ENCODE measurements around the gene UBXN10.
"Not testable (repeated sequence)": the region's sequence is repeated elsewhere in the genome, so short reads cannot be mapped to it uniquely, and the experiment has no call there.

Gene UBXN10

DNA sequence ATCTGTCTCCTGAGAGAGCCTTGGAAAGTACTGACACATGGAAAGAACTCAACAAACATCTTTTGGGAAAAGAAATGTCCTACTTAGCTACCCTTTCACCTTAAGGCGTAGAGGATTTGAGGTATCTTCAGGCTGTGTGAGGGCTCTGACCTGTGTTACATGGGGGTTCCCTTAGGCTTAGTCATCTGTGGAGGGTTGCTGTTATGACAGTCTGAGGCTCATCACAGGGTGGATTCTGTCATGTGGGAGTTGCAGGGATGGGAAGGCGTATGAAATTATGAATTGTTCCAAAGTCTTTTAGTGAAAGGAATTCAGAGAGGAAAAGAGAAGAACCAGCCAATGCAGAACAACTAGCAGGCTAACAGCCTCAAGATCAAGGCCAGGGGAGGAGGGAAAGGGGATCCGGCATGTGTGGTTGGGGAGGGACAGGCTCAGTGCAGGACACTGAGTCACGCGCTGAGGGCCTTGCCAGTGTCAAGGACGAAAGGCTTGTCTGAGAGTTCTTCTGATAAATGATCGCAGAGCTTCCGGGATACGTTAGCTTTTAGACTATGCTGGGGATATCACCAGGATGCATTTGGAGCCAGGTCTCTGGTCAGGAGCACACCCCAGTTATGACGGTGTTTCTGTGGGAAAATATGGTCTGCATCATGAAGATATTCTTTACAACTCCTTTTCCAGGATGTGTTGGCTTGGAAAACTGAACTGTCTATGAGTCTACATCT lies 25.0 kb downstream of the UBXN10 start:
- no peak for DNase-seq

DNA sequence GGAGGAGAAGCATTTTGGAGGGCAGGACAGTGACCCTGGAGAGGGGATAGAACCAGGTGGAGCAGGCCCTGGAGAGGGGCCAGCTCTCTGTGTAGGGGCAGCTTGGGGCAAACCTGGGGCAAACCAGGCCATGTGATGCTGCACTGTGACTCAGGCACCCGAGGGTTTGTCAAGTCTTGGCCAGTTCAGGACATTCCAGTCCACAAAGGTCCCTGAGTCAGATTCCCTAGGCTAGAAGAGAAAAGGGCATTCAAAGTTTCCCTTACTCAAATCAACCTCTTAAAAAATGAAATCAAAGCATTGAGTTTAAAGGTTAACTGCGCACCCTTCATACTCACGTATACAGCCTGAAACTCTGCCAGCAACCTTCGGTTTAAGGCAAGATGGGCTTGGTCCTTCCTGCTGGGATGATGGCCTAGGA lies 25.6 kb downstream of the UBXN10 start:
- DNase-seq: no peak

DNA sequence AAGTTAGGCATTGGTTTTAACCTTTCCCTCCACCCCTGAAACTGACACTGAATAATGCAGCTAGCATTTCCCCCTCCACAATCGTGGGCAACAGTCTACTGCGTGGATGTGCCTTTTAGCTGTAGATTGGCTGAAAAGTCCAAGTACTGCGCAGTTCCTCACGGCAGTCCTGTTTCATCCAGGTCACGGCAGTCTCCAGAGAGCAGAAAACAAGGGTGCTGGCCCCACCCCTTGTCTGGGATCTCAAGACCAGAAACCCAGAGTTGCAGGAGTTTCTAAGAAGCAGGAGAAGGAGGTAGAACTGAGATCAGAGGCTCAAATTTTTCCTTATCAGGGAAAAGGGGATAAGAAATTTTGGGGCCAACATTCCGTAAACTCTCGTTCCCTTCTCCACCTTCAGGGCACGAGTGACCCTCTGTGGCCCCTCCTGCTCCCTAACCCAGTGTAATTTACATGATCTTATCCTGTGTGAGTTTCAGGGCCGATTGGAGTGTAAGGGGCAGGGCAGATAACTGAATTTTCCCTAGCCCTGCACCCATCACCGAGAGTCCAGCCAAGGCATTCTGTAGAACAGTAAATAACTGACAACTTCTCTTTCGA lies 26.3 kb downstream of the UBXN10 start:
- DNase-seq: no peak

DNA sequence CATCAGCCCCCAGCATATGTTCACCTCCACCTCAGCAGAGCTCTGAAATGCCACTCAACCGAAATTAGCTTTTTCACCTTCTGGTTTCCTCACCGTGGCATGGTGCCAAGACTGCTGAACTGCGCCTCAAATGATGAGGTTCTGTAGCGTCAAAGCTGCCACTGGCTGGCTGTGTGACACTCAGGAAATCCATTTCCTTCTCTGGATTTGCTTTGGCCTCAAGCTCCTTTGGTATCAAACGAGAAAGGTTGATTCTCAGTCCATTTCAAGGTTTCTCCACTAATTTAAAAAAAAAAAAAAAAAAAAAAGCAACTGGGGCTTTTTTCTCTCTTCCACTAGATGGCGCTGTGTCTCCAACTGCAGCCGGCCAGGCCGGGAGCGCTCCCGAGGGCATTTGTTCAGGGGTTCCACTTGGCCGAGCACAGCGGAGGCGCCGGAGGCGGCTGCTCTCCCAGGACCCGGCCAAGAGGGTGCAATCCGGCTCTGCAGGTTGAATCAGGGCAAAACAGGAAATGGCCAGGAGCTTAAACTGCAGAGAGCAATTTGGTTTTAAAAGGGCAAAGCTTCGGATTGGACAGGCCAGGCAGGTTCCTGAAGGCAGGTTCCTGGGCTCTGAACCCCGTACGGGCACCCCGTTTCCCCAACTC lies 26.9 kb downstream of the UBXN10 start:
- DNase-seq: peak; percentile 81

DNA sequence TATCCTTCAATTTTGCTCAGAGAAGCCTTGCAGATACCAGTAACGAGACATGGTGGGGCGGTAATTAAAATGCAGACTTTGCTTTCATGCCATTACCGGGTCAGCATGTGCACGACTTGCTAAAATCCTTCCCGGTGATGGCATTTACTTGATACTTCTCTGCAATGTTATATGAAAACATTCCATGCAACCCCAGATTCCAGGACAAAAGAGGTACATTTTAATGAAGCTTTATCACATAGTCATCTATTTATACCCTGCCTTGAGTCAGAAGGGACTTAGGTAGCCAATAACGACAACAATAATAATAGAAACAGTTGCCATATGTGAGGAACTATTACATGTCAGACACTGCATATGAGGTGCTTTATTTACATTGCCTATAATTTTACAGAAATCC lies 29.8 kb downstream of the UBXN10 start:
- DNase-seq: no peak

DNA sequence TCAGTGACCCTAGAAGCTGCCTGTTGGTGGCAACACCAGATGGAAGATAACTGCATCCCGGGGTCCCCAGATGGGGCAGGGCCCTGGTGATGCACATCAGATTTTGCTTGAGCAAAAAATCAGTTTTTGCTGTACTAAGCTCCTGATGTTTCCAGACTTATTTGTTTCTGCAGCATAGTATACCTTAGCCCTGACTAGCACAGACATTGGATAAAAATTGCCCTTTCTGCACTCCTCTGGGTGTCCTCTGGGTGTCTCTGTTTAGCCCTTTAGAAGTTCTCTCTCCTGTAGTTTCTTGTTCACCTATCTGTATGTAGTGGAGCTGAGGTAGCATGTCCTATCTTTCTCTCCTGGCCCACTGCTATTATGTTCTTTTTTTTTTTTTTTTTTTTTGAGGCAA lies 30.7 kb downstream of the UBXN10 start:
- peak; percentile 50 for DNase-seq

DNA sequence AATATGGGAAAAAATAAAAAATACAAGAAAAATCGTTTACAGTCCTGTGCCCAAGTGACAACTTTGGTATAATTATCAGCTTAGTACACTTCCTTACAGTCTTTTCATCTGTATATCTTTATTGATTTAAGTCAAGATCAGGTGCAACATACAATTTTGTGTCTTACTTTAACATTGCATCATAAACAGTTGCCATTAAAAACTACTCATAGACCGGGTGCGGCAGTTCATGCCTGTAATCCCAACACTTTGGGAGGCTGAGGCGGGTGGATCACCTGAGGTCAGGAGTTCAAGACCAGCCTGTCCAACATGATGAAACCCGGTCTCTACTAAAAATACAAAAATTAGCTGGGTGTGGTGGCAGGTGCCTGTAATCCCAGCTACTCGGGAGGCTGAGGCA lies 33.2 kb downstream of the UBXN10 start:
- not testable (repeated sequence) for DNase-seq

DNA sequence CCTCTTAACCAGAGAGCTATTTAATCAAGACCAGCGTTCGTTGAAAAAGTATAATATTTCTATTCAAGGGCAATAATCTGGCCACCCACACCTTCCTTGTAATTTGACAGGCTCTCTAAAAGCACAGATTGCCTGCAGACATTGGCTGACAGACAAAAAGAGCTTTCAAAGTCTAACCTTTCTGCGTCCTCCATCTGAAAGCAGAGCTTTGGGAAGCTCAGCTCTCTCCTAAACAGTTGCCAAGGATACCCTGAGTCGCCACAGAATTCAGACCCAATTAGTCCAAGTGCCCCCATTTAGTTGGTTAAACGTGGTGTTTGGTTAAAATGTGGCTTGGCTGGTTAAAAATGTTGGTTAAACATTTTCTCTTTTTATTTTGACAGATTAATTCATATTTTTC lies 34.1 kb downstream of the UBXN10 start:
- no peak for DNase-seq

DNA sequence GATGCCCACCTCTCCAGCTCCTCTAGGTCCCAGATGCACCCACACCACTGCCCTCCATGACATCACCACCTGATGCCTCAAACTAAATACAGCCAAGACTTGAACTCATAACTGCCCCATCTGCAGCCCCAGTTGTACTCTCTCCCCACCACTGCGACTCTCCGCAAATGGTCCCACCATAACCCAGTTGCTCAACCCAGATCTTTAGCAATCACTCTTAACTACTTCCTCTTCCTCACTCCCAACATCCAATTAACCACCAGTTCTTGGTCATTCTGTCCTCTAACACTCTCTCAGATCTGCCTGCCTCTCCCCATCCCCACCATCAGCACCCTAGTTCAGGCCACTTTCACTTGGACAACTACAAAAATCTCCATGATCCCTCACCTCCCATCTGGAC lies 37.2 kb downstream of the UBXN10 start:
- no peak for DNase-seq

DNA sequence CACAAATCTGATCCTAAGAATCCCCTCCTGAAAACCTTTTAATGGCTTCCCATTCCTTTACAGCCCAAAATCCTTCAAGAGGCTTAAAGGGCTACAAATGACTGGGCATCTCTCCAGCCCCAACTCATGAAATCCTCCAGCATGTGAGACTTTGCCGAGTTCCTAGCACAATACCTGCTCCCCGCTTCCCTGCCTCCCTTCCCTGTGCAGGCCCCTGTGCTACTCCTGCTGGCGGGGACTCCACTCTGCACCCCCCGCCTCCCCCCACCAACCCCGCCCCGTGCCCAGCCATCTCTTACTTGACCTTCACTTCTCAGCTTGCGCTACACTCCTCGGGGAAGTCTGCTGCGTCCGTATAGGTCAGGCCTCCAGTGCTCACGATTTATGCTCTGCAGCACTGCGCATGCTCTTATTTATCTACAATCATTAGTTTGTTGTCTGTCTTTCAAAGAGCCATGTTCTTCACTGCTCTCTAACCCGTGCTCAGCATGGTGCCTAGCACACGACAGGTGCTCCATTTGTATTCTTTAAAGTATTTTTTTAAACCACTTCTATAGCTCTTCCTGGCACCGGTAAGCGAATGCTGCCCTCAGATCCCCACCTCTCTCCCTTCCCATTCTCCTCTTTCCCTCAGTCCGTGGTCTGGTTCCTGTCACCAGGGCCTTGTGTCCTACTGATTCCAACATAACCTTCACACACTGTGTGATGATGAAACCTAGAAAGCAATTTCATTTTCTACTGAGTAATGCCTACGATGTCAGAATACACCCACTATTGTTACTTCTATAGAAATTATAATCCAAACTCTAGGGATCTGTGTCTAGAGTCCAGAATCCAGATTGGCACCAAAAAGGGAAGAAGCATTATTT lies 37.9 kb downstream of the UBXN10 start:
- DNase-seq: no peak

DNA sequence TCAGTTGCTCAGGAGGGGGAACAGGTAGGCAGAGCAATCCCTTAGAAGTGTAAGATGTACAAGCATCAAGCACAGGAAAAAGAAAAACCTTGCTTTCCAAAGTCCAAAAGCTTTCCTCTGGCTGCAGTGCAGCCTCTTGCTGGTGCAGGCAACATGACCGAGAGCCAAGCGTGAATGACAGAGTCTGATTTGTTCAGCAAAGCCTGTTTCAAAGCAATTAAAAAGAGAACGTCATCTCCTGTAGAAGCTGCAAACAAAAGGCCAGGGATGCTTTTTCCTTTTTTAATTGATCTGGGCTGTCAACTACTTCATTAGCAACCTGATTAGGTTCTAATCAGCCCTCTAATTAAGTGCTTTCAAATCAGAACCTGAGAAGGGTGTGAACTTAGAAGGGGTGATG lies 38.6 kb downstream of the UBXN10 start:
- DNase-seq: no peak

DNA sequence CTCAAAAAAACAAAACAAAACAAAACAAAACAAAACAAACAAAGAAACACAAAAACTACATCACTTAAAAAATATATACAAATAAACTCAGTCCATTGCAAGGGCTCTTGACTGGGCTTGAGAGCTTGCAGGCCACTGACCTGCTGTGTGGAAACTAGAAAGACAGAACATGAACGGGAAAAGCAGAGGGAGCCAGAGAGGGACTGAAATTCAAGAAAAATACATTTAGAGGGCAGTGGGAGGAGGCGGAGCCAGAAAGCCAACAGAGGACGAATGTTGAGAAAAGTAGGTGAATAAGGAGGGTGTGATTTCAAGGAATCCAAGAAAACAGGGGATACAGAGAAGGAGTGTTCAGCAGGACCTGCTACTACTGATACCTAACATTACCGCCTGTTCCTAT lies 41.8 kb downstream of the UBXN10 start:
- DNase-seq: no peak

DNA sequence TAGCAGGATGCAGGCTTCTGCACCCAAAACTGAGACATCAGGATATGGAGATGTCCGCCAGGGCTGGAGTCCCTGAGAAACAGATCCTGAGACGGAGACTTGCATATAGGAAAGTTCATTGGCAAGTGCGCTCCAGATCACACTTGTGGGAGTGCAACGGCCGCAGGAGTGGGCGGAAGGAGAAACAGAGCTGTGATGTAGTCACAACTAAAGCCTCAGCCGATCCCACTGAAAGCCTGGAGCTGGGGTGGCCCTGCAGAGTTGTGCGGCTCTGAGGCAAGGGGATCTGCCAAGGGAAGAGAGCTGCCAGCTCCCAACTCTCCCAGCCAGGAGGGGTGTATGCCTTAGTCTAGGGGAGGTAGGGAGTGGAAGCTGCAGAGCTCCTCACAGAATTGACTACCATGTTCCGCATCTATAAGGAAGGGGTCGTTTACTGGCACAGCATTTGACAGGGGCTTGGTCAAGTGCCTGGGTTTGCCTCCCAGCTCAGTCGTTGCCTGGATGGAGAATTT lies 42.5 kb downstream of the UBXN10 start:
- DNase-seq: no peak

DNA sequence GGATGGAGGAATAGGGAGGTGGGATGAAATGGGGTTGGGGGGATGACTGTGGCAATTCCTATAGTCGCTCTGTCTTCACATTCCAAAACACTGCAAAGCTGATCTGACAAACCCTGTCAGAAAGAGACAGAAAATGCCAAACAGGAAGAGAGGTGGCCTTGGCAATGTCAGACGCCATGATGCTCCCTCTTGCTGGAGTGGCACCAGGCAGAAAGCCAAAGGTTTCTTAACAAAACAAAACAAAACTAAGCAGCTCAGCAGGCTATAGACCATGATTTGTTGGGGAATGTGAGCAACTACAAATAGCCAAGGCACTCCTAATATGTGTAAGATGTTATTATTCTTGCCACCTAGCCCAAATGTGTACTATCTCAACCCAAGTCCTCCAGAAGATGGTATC lies 43.3 kb downstream of the UBXN10 start:
- peak; percentile 39 for DNase-seq

DNA sequence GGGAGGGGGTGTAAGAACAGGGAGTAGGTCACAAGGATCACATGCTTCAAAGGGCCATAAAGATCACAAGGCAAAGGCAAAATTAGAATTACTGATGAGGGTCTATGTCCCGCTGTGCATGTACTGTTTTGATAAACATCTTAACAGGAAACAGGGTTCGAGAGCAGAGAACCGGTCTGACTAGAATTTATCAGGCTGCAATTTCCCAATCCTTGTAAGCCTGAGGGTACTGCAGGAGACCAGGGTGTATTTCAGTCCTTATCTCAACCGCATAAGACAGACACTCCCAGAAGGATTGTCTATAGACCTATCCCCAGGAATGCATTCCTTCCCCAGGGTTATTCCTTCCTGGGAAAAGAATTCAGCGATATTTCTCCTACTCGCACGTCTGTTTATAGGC lies 46.7 kb downstream of the UBXN10 start:
- not testable (repeated sequence) for DNase-seq

DNA sequence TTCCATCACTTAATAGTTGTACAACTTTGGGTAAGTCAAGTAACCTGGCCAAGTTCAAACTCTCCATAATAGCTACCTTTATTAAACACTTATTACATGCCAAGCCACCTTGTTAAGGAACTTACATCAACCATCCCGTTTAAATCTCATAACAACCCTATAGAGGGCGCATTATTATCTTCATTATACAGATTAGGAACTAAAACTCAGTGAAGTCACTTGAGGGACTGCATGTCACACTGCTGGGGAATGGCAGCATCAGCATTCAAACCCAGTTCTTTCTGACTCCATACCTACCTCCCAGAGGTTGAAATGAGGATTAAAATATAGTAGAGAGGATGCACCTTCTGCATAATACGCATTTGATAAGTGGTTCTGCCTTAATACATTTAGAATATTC lies 47.5 kb downstream of the UBXN10 start:
- no peak for DNase-seq

DNA sequence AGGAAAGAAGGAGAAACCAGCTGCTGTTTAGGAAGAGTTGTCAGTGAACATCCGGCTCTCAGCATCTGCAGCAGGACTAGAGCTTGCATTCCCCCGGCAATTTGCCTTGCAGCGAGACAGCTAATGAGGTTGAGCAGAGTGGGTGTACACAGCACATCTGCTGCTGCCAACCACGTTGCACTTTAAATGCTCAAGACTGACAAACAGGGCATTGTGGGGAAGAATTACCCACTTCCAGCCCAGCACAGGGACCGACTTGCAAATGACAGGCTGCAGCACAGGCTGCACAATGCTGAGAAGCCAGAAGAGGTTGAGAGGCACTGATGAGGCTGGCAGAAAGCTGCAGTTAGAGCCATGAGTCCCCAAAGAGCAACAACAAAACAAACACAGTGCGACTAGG lies 48.0 kb downstream of the UBXN10 start:
- no peak for DNase-seq

DNA sequence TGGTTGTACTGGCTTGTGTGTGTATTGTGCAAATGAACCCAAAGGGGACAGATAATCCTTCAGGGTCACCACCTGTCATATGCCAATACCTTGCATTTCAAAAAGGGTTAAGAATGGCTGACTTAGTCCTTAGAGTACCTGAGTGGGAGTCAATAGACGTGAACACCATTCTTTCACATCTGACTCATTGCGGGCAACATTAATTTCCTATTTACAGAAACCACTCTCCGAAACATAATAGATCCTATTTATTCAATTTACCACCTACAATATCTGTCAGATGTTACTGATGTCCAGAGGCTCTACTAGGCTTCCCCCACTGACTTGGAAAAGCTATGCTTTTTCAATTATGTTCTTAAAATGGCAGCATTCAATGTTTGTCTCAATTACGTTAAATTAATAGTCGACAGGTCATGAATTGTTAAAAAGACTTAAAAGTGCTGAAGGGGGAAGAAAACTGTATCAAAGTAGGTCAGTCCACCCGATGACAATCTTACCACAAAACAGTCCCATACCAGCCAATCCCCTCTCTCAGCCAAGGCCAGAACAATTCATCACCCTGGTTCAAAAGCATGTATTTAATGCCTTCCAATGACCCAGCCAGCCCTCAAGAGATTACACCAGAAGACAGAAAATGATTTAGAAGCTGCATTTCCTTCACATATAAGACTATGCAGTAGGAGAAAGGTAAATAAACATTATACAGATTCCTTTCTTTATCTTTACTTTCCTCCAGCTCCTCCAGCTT lies 49.1 kb downstream of the UBXN10 start:
- DNase-seq: no peak

DNA sequence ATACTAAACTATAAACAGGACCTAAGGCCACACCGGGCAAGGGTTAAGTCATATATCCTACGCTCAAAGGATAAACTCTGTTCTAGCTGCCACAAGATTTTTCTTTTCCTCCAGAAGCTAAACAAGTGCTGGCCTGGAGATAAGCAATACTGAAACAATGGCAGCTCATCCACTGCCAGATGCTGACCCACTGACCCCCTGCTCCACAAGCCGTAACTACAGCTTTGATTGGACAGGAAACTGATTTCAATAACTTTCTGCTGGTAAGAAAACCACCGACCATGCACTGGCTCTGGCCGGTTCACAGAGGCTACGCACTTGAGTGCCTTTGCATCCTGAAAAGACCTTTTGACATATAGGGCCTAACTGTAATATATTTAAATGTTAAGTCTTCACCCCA lies 51.8 kb downstream of the UBXN10 start:
- DNase-seq: no peak

DNA sequence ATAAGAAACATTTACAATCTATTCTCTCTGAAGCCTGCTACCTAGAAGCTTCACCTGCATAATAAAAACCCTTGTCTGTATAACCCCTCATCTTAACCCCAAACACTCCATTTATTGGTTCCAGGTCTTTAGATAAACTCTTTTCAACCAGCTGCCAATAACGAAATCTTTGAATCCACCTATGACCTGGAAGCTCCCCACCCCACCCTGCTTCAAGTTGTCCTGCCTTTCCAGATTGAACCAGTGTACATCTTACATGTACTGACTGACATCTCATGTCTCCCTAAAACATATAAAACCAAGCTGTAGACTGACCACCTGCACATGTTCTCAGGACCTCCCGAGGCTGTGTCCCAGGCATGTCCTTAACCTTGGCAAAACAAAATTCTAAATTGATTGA lies 54.1 kb downstream of the UBXN10 start:
- no peak for DNase-seq

DNA sequence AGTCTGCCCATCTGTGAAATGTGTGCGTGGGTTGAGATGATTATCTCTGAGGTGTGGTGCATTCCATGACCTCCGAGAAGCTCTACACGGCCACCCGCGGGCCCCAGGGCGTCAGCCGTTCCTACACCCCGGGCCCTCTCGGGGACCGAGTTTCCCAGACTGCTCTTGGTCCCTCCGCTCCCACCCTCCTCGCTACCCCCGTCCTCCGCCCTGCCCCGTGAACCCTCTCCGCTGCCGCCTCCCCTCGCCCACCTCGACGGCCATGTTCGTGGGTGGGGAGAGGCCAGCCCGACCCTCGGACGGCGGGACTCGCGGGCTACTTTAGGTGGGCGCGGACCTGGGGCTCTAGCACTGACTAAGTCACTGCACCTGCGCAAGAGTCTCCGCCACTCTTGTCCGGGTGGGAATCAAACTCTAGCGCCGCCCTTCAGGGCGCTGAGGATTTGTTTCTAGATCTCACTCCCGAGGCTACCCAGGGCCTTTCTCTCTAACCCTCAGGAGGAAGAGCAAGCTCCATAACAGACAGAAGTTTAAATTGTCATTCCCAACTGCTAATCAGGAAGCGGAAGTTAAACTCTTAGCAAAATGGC lies 57.1 kb downstream of the UBXN10 start:
- DNase-seq: no peak

All from COR-L47 (cell line).